Activated T-cell treated with anti-CD3 and anti-CD28 coated beads, Interleukin-2, amount 50 U/mL, for 1 hour (primary cell): Measurements from ENCODE around the gene ERG28.

Experiments used
- DNase-seq: peaks from one replicate; pipeline ENCODE4 v3.0.0-alpha.2; 2020

ERG28 gene

DNA sequence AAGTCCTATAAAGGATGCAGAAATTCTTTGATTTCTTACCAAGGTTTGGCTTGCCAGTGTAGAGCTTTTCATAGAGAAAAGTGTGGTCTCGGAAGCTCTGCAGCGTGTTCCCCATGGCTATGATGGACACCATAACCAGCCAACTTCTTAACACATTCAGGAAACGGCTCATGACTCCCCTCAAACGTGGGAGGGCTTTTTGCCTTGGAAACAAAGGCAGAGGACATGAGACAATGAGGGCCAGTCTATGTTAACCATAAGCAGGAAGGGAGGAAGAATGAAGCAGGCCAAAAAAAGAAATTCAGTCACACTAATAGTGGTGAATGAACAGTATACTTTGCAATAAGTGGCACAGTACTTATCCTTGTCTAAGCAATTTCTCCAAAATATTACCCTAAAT lies 3.3 kb downstream of the ERG28 start:
- DNase-seq: no peak

DNA sequence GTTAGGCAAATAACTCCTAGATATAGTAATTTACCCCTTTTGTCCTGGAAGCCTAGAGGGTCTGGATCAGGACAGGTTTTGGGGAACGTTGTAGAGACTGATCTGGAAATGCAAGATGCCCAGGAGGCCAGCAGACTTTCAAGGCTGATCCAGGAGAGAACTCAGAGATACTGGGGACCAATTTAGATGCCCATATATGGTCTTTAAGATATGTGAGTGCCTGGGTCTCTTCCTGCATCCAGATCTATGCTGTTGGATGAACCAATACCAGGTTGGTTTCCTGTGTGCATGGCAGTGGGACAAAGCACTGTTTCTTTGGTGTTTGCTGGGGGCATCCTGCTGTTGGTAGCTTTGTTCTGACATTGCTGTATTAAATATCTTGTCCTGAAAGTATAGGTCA lies 5.4 kb downstream of the ERG28 start:
- DNase-seq: no peak

DNA sequence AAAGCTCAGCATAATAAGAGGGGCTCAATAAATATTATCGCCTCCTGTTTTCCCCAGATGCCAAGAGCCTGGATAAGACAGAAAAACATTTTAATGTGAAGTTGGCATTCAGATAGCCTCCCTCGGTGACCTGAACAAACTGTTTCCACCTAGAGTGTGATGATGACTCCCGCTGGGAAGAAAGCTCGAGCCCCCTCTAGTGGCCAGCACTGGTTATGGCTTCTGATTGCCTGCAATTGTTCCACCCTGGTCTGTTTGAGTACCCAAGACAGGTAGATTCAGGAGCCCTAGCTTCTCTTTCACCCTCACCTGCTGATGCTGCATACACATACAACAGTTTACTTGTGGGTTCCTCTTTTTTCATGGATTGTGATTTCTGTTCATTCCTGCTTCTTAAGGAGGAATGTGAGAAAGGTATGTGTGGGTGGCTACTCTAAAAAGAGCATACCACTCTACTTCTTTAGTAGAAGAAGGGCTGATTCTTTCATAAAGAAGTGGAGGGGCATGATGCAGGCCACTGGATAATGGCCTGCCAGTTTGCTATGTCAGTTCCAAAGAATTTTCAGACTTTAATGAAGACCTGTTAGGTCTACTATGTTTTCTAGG lies 6.4 kb downstream of the ERG28 start:
- peak; percentile 82 for DNase-seq

DNA sequence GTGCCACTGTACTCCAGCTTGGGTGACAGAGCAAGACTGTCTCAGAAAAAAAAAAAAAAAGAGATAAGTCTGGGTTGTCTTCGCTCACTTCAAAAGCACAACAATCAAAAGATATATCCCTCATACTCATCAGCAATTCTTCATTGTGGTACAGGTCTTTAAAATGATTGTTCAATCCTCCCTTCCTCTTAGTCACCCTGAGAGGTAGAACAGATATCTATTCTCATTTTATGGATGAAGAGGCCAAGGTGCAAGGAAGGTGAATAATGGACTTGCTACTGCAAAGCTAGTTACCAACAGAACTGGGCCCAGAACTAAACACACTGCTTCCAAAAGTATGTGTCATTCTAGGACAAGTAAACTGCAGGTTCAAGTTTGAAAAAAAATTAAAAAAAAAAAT lies 7.1 kb downstream of the ERG28 start:
- DNase-seq: no peak

GRCh38 chr14:75650253-75651058 lies 10.2 kb downstream of the ERG28 start:
- no peak for DNase-seq

DNA sequence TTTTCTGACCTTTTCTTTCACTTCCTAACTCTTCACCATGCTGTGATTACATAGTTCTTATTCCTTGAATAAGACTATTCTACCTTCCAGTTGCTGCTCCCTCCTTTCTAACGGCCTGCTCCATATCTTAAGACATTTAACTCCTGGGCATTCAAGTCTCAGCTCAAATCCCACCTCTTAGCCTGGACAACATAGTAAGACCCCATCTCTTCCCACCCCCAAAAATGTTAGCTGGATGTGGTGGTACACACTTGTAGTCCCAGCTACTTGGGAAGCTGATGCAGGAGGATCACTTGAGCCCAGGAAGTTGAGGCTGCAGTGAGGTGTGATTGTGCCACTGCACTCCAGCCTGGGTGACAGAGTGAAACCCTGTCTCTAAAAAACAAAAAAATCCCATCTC lies 10.9 kb downstream of the ERG28 start:
- DNase-seq: no peak

DNA sequence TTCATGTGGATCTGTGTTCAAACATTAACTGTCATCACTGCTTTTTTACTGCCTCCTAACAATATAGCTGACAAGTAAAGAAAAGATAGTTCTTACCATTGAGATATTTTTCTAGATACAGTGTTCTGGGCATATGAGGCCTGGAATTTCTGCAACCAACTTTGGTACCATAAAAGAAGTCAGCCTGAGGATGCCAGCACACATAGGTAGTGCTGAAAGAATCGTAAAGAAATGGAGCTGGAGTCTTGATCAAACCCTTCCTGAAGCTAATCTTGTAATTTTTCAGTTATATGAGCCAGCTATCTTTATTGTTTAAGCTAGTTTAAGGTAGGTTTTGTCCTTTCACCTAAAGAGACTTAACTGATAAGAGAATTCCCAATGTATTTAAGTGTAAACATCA lies 11.3 kb downstream of the ERG28 start:
- DNase-seq: no peak

DNA sequence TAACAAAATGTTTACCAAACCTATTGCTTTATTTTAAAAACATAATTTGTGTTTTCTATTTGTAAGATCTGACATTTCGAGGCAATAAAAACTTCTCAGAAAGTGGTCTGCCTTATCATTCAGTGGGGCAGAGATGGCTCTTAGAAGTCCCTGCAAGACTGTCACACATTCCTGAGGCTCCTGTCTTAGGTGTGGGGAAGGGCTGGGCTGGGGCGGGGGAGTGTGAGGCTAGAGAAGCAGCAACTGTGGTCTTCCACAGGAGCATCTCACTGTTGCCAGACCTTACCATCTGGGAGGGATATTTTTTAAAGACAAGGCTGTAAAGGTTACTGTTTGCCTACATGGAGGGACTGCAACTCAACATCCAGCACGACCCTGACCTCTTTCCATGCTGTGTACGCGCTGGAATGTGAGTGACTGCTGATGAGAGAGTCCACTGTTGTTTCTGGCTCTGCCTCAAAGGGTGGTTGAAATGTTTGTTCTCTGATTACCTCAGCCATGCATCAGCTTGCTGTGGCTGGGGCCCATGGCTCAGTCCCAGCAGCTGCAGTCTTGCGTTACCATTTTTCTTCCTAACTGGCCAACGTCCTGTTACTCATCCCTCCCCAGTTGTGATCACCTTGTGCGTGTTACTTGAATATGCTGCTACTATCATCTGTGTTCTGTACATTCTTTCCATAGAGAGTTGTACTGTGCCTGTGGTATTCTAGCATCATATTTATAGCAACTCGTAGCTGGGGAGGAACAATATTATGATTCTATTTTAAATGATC lies 12.4 kb downstream of the ERG28 start:
- DNase-seq: no peak

DNA sequence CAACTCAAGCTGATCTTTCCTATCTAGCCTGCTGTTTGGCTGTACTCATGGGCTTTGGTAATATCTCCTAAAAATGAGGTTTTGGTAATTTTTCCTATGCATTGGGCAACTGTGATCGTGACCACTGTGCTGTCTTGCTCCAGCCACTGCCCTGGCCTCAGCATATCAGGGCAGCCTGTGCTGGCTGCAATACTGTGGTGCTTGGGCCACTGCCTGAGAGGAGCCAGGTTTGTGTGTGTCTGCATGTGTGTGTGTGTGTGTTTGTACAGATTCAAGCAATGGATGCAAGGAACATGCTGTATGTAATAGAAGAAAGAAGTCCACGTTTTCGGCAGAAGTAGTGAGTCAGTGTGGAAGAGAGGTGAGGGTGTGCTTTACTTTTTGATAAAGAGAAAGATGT lies 13.0 kb downstream of the ERG28 start:
- no peak for DNase-seq

GRCh38 chr14:75646762-75647161 lies 13.9 kb downstream of the ERG28 start:
- DNase-seq: no peak

DNA sequence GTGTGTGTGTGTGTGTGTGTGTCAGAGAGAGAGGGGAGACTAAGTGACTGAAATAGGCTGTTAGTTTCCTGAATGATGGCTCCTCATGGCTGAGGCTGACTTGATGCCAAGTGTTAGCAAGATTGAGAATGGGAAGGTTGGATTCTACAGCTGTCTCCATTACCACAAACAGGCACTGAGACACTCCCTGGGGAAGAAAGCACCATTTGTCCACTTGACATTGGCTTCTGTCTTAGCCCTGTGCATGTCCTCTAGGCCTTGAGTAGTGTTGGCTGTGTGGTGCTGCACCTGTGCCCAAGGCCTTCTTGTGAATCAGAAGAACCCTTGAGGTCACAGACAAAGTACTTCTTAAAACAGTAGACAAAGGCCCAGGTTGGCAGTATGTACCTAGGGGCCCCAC lies 15.6 kb downstream of the ERG28 start:
- no peak for DNase-seq

- no peak for DNase-seq
These were observed 16.7 kb downstream of the ERG28 start for GRCh38 chr14:75643985-75644384.

GRCh38 chr14:75640876-75641275 lies 19.8 kb downstream of the ERG28 start:
- DNase-seq: no peak

DNA sequence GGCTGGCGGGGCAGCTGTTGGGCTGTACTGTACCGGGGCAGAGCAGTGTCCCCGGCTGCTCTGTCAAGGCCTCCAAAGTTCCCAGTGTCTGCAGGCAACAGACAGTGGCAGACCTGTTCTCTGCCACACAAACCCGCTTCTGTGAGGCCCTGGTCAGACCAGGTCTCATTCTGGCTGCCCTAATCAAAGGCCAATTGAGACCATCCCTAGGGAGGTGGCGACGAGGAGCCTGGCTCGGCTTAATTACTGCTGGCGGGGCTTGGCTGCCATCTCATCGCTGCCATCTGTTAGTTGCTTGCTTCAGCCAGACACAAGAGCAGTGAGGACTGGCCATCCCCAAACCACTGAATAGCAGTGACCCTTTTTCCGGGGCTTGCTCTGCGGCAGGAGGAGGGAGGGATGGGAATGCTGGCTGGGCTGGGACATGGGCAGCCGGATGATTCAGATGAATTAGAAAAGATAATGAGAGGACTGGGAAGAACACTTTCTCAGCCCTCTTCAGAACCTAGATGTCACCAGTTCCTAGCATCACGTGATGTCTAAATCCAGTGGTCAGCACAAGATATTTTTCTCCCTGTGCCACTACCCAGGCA lies 24.5 kb downstream of the ERG28 start:
- DNase-seq: no peak

DNA sequence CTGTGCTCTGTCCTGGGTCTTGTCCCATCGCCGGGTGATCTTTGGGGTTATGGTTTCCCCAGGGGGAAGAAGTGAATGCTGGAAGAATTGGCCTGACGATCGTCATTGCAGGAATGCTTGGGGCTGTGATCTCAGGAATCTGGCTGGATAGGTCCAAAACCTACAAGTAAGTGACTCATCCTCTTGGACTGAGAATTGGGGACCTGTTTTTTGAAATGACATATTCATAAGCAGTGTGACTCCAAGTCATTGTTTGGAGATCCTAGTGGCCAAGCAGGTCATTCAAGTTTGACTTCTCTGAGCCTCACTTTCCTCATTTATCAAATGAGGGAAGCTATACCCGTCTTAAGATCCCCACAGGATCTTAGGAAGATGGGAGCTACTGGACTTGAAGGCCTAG lies 25.8 kb downstream of the ERG28 start:
- no peak for DNase-seq

DNA sequence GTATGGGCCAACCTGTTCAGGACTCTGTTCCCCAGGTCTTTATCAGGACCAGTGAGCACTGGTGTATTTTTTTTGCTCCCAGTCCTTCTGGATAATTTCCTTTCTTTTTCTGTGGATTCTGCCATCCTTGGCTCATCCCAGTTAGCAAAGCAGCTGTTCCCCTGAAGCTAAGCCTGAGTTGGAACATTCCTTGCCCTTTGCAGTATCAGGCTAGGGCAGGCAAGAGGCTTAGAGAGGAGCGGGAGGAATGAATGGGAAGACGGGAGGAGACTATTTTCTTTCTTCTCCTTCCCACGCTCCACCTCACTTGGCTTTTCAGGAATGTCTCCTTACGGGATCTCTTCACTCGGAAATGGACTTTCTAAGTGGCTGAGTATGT lies 29.2 kb downstream of the ERG28 start:
- no peak for DNase-seq

DNA sequence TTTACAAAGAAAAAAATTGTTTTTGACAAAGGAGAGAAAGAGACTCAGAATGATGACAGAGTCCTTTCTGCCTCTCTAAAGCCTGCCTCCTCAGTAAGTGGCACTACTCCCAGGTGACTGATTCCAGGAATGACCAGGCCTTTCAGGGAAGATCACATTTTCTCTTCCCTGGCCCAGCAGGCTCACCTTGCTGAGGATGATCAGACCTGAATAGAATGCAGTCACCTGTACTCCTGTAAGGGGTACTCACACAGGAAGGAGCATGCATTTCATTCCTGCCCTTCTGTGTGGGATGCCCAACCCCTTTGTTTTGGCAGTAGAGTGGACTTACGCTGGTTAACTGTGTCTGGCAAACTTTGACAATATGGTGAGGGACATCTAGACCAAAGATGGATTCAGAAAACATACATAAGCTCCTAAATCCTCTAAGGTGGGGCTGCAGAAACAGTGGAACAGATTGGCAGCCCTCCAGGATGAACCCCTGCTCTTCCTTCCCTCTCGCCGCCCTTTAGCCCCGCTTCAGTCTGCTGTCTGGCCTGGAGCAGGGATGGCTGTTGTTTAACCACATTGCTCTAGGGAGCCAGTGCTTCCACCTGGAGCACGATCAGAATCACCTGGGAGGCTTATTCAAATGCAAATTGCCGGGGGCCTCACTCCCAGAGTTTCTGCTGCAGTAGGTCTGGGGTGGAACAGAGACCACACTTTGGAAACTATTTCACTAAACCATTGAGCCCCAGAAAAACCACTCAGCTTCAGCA lies 29.8 kb downstream of the ERG28 start:
- no peak for DNase-seq

- no peak for DNase-seq
These were observed 31.9 kb downstream of the ERG28 start for GRCh38 chr14:75628816-75629215.

GRCh38 chr14:75627406-75627805 lies 33.3 kb downstream of the ERG28 start:
- DNase-seq: no peak

- DNase-seq: no peak
These were observed 33.8 kb downstream of the ERG28 start for GRCh38 chr14:75626863-75627262.

DNA sequence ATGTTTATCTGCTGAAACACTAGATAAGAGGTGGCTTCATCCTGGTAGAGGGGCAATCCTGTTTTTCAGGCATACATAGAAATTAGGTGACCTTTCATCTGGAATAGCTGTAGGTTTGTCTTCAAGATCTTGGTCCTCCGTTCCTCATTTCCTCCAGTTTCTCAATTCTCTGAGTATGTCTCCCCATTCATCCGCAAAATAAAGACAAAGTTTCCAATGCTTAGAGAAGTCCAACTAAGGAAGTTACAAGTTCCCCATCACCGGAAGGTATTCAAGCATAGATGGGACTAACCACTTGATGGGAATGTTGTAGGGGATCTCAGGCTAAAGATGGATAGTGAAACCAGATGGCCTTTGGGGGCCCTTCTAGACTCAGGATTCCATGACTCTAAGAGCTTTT lies 34.3 kb downstream of the ERG28 start:
- DNase-seq: no peak

DNA sequence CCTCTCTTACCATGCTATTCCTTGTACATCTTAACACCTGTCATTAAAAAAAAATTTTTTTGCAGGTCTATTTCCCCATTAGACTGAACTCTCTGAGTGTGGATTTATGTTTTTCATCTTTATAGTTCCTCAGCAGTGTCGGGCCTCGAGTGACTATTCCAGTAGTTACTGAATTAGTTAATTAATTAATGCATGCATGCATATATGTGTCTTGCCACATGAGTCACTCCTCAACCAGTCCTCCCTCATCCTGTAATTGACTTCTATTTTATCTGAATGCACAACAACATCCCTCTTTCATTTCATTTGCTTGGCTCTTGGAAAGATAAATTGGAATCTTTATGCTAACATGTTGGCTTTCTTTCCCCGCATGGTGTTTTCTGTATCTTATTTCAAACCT lies 35.6 kb downstream of the ERG28 start:
- no peak for DNase-seq

- DNase-seq: no peak
These were observed 41.1 kb downstream of the ERG28 start for GRCh38 chr14:75619548-75619947.
